ENCODE results near the gene CPED1. TPM values are rescaled to one million over a fixed set of nuclear protein-coding genes. Genes with fewer than 3 reads are reported as not detected.

The CPED1 gene
- total RNA-seq, 1 donor from 2014 or later, result not detected

DNA sequence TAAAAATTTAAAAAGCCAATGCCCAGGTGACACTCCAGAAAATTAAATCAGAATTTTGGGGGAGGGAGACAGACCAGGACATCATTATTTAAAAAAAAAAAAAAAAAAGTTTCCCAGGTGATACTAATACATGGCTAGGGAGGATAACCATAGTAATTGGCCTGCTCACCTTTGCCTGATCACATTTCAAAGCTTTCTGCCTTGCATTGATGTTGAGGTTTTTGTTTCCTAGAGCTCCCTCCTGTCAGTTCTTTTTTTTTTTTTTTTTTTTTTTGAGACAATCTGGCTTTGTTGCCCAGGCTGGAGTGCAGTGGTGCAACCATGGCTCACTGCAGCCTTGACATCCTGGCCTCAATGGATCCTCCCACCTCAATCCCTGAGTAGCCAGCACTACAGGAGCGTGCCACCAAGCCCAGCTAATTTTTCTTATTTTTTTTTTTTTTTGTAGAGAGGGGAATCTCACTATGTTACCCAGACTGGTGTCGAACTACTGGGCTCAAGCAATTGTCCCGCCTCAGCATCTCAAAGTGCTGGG is 38.1 kb downstream of the CPED1 start:
- Histone ChIP-seq H3K9me3 (ENCODE audit: low read depth) (no peaks in the 10 kb centered on the region), H3K9ac (no peak overlapping the region), H3K79me2 (ENCODE audit: low read depth) (no peaks in the 10 kb centered on the region), H3F3A (ENCODE audit: low read depth) (no peaks in the 10 kb centered on the region), H3K4me3 (no peak overlapping the region), H3K4me1 (peaks cover 8% of the 10 kb centered on the region), H3K27ac (no peak overlapping the region), H4K20me1 (ENCODE audit: low read depth) (no peaks in the 10 kb centered on the region), H3K36me3 (no peaks in the 10 kb centered on the region), H3K27me3 (no peaks in the 10 kb centered on the region), H2AFZ (replicated peaks) (no peak overlapping the region), H3K4me2 (no peak overlapping the region)
- Mint-ChIP-seq H3K4me1 (peaks cover 5% of the 10 kb centered on the region), H3K9me3 (no peaks in the 10 kb centered on the region), H3K4me3 (no peak overlapping the region), H3K36me3 (no peaks in the 10 kb centered on the region), H3K27me3 (ENCODE audit: insufficient read depth, low read depth) (no peaks in the 10 kb centered on the region), H3K27ac (no peak overlapping the region)
- no peak for DNase-seq (ENCODE audit: low spot score)
- TF ChIP-seq EZH2phosphoT487 (IDR thresholded peaks at IDR 0.05) (no peak), EZH2 (IDR thresholded peaks at IDR 0.05) (no peak)

DNA sequence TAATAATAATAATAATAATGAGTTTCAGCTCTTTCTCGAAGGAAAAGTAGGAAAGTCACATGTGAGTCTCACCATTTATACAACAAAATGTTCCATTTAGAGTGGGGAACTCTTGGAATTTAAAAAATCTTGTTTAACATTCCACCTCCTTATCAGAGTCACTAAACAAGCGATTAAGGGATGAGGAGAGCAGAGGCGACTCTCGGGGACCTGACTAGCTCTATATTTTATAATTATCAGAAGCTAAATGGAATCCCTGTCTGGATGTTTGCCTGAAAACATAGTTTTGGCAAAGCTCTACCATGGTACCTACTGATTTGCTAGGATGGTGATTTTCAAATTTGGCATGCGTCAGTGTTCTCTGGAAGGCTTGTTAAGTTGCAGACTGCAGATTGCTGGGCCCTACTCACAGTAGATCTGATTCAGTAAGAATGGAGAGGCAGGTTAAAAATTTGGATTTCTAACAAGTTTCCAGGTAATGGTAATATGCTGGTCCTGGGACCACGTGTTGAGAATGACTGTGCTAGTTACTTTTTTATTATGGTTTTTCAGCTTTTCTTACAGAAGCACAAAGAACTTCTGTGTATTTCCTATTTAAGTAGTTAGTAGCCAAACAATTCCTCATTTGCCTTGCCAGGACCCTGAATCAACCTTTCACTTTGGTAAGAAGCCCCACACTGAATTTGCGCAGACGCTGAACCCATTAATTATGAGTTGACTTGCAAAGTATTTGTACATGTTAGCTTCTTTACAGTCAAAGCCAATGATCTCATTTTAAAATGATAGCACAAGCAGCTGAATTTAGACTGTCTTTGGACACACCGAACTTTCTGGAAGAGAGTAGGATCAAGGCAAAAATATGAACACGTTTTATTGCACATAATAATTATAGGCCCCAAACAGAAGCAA is 39.5 kb downstream of the CPED1 start:
- H3K79me2 ChIP-seq (ENCODE audit: low read depth), result no peaks in the 10 kb centered on the region
- peaks cover 5% of the 10 kb centered on the region for H3K4me1 Mint-ChIP-seq
- no peak overlapping the region for H3K27ac Mint-ChIP-seq
- no peaks in the 10 kb centered on the region for H3K27me3 ChIP-seq
- H3K27ac ChIP-seq, result no peak overlapping the region
- no peaks in the 10 kb centered on the region for H3K36me3 ChIP-seq
- H3K36me3 Mint-ChIP-seq, result no peaks in the 10 kb centered on the region
- TF ChIP-seq EZH2phosphoT487 (IDR thresholded peaks at IDR 0.05), result no peak
- TF ChIP-seq, protein P1, sequence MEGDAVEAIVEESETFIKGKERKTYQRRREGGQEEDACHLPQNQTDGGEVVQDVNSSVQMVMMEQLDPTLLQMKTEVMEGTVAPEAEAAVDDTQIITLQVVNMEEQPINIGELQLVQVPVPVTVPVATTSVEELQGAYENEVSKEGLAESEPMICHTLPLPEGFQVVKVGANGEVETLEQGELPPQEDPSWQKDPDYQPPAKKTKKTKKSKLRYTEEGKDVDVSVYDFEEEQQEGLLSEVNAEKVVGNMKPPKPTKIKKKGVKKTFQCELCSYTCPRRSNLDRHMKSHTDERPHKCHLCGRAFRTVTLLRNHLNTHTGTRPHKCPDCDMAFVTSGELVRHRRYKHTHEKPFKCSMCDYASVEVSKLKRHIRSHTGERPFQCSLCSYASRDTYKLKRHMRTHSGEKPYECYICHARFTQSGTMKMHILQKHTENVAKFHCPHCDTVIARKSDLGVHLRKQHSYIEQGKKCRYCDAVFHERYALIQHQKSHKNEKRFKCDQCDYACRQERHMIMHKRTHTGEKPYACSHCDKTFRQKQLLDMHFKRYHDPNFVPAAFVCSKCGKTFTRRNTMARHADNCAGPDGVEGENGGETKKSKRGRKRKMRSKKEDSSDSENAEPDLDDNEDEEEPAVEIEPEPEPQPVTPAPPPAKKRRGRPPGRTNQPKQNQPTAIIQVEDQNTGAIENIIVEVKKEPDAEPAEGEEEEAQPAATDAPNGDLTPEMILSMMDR (IDR thresholded peaks at IDR 0.05), result no peak
- TF ChIP-seq EZH2 (IDR thresholded peaks at IDR 0.05), result no peak
- H3K4me1 ChIP-seq, result peaks cover 8% of the 10 kb centered on the region
- H4K20me1 ChIP-seq (ENCODE audit: low read depth), result no peaks in the 10 kb centered on the region
- no peak for DNase-seq (ENCODE audit: low spot score)
- no peaks in the 10 kb centered on the region for H3K9me3 Mint-ChIP-seq
- H3K9me3 ChIP-seq (ENCODE audit: low read depth), result no peaks in the 10 kb centered on the region
- no peak overlapping the region for H3K4me3 Mint-ChIP-seq
- H3K27me3 Mint-ChIP-seq (ENCODE audit: insufficient read depth, low read depth), result no peaks in the 10 kb centered on the region
- peak overlapping the region; percentile 59 for H2AFZ ChIP-seq (replicated peaks)
- H3K9ac ChIP-seq, result no peak overlapping the region
- no peaks in the 10 kb centered on the region for H3F3A ChIP-seq (ENCODE audit: low read depth)
- H3K4me3 ChIP-seq, result no peak overlapping the region
- H3K4me2 ChIP-seq, result no peak overlapping the region

GRCh38 chr7:121029302-121029701 is 40.8 kb downstream of the CPED1 start:
- no peak overlapping the region for H3K4me2 ChIP-seq
- Mint-ChIP-seq H3K4me3 (no peak overlapping the region), H3K9me3 (no peaks in the 10 kb centered on the region)

More at GRCh38 chr7:121029302-121029701, 40.8 kb downstream of the CPED1 start:
- H3K27ac Mint-ChIP-seq, result no peak overlapping the region
- Histone ChIP-seq H3K27me3 (no peaks in the 10 kb centered on the region), H2AFZ (replicated peaks) (no peak overlapping the region), H3K79me2 (ENCODE audit: low read depth) (no peaks in the 10 kb centered on the region), H3K27ac (no peak overlapping the region), H3K9me3 (ENCODE audit: low read depth) (no peaks in the 10 kb centered on the region), H4K20me1 (ENCODE audit: low read depth) (no peaks in the 10 kb centered on the region), H3K4me1 (peaks cover 7% of the 10 kb centered on the region), H3K36me3 (no peaks in the 10 kb centered on the region), H3K9ac (no peak overlapping the region), H3F3A (ENCODE audit: low read depth) (no peaks in the 10 kb centered on the region), H3K4me3 (no peak overlapping the region)
- no peak for DNase-seq (ENCODE audit: low spot score)
- no peaks in the 10 kb centered on the region for H3K36me3 Mint-ChIP-seq
- no peak for TF ChIP-seq EZH2phosphoT487 (IDR thresholded peaks at IDR 0.05)
- TF ChIP-seq EZH2 (IDR thresholded peaks at IDR 0.05), result no peak
- TF ChIP-seq, protein P1 (IDR thresholded peaks at IDR 0.05), result no peak
- no peaks in the 10 kb centered on the region for H3K4me1 Mint-ChIP-seq
- H3K27me3 Mint-ChIP-seq (ENCODE audit: insufficient read depth, low read depth), result no peaks in the 10 kb centered on the region
